Effector memory CD8-positive, alpha-beta T cell (primary cell): ENCODE measurements around the gene TTC22.
"Not testable (repeated sequence)": the region's sequence is repeated elsewhere in the genome, so short reads cannot be mapped to it uniquely, and the experiment has no call there.

Source experiments
- ATAC-seq: fragments of 150-1000 bp; cut with Tn5 transposase; replicated peaks from 2 replicates; pipeline ENCODE4 v1.10.0; 2021; ENCODE audit warnings: mild to moderate bottlenecking, moderate library complexity
- DNase-seq, 3 experiments: peaks; one replicate each; pipeline ENCODE4 v3.0.0; 2021
- H3K27ac Mint-ChIP-seq, 2 donors: one replicate each; pipeline ENCODE4 v1.8.0; 2022; ENCODE audit warnings: mild to moderate bottlenecking in 2 of 2, mixed read lengths in 2 of 2, moderate library complexity in 2 of 2
- H3K27me3 Mint-ChIP-seq, 2 donors: one replicate each; pipeline ENCODE4 v1.8.0; 2022; ENCODE audit warnings: mixed read lengths in 2 of 2
- H3K36me3 Mint-ChIP-seq: one replicate; pipeline ENCODE4 v1.8.0; 2022; ENCODE audit warnings: mild to moderate bottlenecking, moderate library complexity, mixed read lengths; ENCODE audit not compliant: insufficient read depth
- H3K4me1 Mint-ChIP-seq, 2 donors: one replicate each; pipeline ENCODE4 v1.8.0; 2022; ENCODE audit warnings: low read depth in 2 of 2, mixed read lengths in 2 of 2
- H3K4me3 Mint-ChIP-seq, 2 donors: one replicate each; pipeline ENCODE4 v1.8.0; 2022; ENCODE audit warnings: mild to moderate bottlenecking in 2 of 2, mixed read lengths in 2 of 2, moderate library complexity in 2 of 2
- H3K9me3 Mint-ChIP-seq, 2 donors: one replicate each; pipeline ENCODE4 v1.8.0; 2022; ENCODE audit warnings: mixed read lengths in 2 of 2

The TTC22 gene

GRCh38 chr1:54777431-54777830 lies 23.7 kb downstream of the TTC22 start:
- H3K9me3 Mint-ChIP-seq, result no peaks in the 10 kb centered on the region
- peaks cover 16% of the 10 kb centered on the region for H3K36me3 Mint-ChIP-seq
- DNase-seq, result no peak
- H3K4me3 Mint-ChIP-seq, result no peak overlapping the region
- H3K4me1 Mint-ChIP-seq, result peaks cover 4 to 5% of the 10 kb centered on the region in 2 donors
- peak overlapping the region in 1 of 2 donors; percentile 22 for H3K27ac Mint-ChIP-seq
- ATAC-seq, result no peak
- no peaks in the 10 kb centered on the region for H3K27me3 Mint-ChIP-seq

GRCh38 chr1:54777011-54777410 lies 24.1 kb downstream of the TTC22 start:
- Mint-ChIP-seq H3K27me3 (no peaks in the 10 kb centered on the region), H3K4me3 (no peak overlapping the region), H3K4me1 (peaks cover 3 to 4% of the 10 kb centered on the region in 2 donors), H3K9me3 (no peaks in the 10 kb centered on the region), H3K27ac (no peak overlapping the region), H3K36me3 (peaks cover 13% of the 10 kb centered on the region)
- ATAC-seq (no peak), DNase-seq (no peak)

DNA sequence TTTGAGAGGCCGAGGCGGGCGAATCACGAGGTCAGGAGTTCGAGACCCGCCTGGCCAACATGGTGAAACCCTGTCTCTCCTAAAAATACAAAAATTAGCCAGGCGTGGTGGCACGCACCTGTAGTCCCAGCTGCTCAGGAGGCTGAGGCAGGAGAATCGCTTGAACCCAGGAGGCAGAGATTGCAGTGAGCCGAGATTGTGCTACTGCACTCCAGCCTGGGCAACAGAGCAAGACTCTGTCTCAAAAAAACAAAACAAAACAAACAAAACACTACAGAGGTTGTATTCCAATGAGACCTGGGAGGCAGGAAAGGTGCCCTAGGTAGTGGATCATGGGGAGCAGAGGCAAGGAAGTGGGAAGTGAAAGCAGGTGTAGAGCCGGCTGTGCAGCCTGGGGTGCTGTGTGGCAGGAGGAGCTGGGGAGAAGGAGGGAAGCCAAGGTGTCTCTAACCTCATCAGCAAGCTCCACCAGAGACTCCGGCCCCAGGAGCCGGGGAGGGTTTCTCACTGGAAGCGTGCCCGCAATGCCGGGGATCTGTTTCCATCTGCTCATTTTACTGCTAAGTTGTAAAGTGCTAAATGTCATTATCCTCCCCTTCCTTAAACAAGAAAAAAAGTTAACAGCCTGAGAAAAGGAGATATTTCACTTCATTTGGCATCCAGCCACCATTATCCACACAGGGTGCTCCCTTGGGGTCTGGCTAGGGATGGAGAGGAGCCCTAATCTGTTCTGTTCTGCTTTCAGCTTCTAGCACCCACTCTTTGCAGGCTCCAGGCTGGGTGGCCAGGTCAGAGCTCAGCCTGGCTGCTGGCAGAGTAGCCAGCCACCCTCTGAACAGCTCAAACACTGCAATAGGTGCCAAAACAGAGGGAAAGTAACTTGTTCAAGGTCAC lies 25.0 kb downstream of the TTC22 start:
- DNase-seq, H3K4me3 Mint-ChIP-seq, H3K9me3 Mint-ChIP-seq, H3K36me3 Mint-ChIP-seq, ATAC-seq, H3K27me3 Mint-ChIP-seq, H3K4me1 Mint-ChIP-seq: not testable (repeated sequence)
- peak overlapping the region in 1 of 2 donors; percentile 13 for H3K27ac Mint-ChIP-seq

DNA sequence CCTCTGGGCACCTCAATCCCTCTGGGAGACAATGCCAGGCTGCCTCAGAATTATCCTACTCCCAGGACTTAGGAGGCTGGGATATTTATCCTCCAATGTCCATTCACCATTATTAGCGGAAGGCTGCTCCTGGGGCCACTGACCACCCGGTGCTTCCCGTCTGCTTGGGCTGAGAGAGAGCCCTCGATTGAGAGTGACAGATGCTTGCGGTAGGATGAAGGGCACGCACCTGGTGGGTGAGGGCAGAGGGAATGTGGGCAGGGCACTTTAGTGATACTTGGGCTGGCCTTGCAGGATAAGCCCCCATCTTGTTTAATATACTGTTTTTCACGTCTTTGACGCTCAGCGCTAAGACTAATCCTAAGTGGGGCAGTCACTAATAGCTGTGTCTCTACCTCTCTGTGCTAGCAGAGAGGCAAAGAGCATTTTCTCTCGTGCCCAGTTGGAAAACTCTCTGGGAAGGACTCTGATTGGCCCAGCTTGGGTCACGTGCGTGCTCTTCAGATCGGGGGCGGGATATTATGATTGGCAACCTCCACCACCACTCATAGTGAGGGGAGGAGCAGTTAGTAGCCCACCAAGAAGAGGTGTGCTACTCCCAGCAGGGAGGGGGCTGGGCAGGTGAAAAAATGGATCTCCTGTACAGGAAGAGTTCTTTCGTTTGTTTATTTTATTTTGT lies 26.2 kb downstream of the TTC22 start:
- Mint-ChIP-seq H3K4me3 (no peak overlapping the region), H3K4me1 (peaks cover 2 to 4% of the 10 kb centered on the region in 2 donors), H3K27ac (no peak overlapping the region), H3K9me3 (no peaks in the 10 kb centered on the region), H3K36me3 (peaks cover 2% of the 10 kb centered on the region), H3K27me3 (no peaks in the 10 kb centered on the region)
- DNase-seq, result no peak
- no peak for ATAC-seq

GRCh38 chr1:54772951-54773350 lies 28.2 kb downstream of the TTC22 start:
- H3K27ac Mint-ChIP-seq, result no peak overlapping the region
- H3K9me3 Mint-ChIP-seq, result no peaks in the 10 kb centered on the region
- peaks cover 1 to 4% of the 10 kb centered on the region in 2 donors for H3K4me1 Mint-ChIP-seq
- H3K27me3 Mint-ChIP-seq, result no peaks in the 10 kb centered on the region
- DNase-seq (no peak), ATAC-seq (no peak)
- H3K4me3 Mint-ChIP-seq, result no peak overlapping the region
- no peaks in the 10 kb centered on the region for H3K36me3 Mint-ChIP-seq

DNA sequence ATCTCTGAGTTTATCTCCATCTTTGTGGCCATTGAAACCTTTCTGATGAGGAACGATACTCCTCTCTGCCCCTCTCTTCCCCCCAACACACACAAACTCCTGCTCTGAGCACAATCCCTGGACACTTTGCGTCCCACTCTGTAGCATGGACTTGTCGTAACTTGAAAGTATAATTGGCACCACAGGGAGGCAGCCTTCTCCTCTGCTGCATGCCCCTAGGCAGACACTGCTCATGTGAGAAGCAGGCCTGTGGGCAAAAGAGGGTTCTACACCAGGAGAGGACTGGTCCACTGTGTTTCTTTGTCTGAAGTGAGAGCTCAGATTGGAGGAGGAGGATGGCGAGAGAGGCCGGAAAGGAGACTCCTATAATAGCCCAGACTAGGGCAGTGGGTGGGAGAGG lies 33.0 kb downstream of the TTC22 start:
- H3K27ac Mint-ChIP-seq, result peak overlapping the region in 1 of 2 donors; percentile 66
- peaks cover 8 to 11% of the 10 kb centered on the region in 2 donors for H3K4me1 Mint-ChIP-seq
- no peaks in the 10 kb centered on the region for H3K9me3 Mint-ChIP-seq
- H3K27me3 Mint-ChIP-seq, result no peaks in the 10 kb centered on the region
- H3K36me3 Mint-ChIP-seq, result peaks cover 6% of the 10 kb centered on the region
- no peak for DNase-seq
- no peak for ATAC-seq
- no peak overlapping the region for H3K4me3 Mint-ChIP-seq

- Mint-ChIP-seq H3K9me3 (no peaks in the 10 kb centered on the region), H3K4me3 (no peak overlapping the region), H3K27ac (peak overlapping the region; percentile 32 to 66), H3K27me3 (no peaks in the 10 kb centered on the region), H3K4me1 (peaks cover 11 to 14% of the 10 kb centered on the region in 2 donors), H3K36me3 (peaks cover 6% of the 10 kb centered on the region)
- no peak for ATAC-seq
- no peak for DNase-seq
Measured at GRCh38 chr1:54767526-54767925, 33.6 kb downstream of the TTC22 start.

GRCh38 chr1:54766726-54767125 lies 34.4 kb downstream of the TTC22 start:
- Mint-ChIP-seq H3K4me3 (no peak overlapping the region), H3K36me3 (peaks cover 6% of the 10 kb centered on the region), H3K9me3 (no peaks in the 10 kb centered on the region), H3K27me3 (no peaks in the 10 kb centered on the region), H3K4me1 (peaks cover 11 to 14% of the 10 kb centered on the region in 2 donors), H3K27ac (peak overlapping the region; percentile 53 to 66)
- DNase-seq, result no peak
- ATAC-seq, result no peak

- no peaks in the 10 kb centered on the region for H3K9me3 Mint-ChIP-seq
- H3K4me1 Mint-ChIP-seq, result peaks cover 16 to 17% of the 10 kb centered on the region in 2 donors
- ATAC-seq (peak; percentile 22), DNase-seq (no peak)
- peak overlapping the region; percentile 92 to 94 for H3K4me3 Mint-ChIP-seq
- H3K27ac Mint-ChIP-seq, result peak overlapping the region; percentile 92 to 96
- H3K27me3 Mint-ChIP-seq, result no peaks in the 10 kb centered on the region
- H3K36me3 Mint-ChIP-seq, result peaks cover 6% of the 10 kb centered on the region
Measured at GRCh38 chr1:54764922-54765561, 36.1 kb downstream of the TTC22 start.

DNA sequence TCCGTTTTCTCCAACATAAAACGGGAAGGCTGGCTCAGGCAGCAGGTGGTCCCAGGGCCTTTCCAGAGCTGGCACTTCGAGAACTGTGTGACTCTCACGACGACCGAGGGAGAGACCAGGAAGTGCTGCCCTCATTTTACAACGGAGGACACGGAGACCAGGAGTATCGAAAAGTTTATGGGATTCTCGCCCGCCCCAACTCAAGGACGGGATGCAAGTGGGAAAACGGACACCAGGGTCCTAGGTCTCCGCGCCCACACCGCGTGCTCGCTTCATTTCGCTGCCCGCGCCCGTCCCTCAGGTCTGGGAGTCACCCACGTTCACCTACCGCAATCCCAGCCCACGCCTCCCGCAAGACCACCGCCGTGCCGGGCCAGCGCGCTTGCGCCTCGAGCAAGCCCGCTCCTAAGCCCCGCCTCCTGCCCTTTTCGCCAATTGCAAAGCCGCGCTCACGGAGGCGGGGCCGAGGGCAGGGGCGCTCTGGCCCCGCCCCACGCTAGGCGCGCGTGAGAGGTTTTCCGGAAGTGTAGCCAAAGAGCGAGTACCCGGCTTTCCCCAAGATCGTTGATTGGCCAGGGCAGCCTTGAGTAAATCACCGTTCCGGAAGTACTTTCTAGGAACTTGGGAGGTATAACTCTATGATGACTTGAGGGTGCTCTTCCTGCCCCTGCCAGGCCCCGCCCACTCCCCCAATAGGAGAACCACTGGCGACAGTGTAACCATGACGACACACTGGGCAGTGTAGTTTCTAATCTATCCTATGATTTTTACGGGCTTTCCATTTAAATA lies 36.8 kb downstream of the TTC22 start, which contains the start of gene PARS2:
PARS2 (minus strand) TSS at position 391 of the 789 bp plus-strand sequence. CDS start 5,362 bp downstream, outside the sequence.
- Mint-ChIP-seq H3K4me1 (peaks cover 16 to 17% of the 10 kb centered on the region in 2 donors), H3K4me3 (peak within 1 kb of the TSS; percentile 92 to 94)

DNA sequence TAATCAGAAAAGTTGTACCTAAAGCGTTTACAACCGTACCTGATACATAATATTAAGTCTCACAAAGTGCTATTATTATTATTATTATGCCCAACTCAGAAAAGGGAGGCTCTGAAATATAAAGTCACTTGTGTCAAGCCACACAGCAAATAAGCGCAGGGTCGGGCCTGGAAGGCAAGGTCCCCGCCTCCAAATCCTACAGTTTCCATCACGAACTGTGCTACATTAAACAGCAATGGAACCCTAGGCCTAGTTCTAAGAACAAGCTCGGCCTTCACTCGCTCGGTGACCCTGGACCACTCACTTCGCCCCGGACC lies 37.3 kb downstream of the TTC22 start:
- Mint-ChIP-seq H3K9me3 (no peaks in the 10 kb centered on the region), H3K27ac (peak overlapping the region; percentile 92 to 96)
- no peak for DNase-seq

More for the DNA sequence above, 36.8 kb downstream of the TTC22 start, which contains the start of gene PARS2:
- peak within 1 kb of the TSS; percentile 92 to 96 for H3K27ac Mint-ChIP-seq
- H3K27me3 Mint-ChIP-seq, result no peaks in the 10 kb centered on the region
- no peaks in the 10 kb centered on the region for H3K9me3 Mint-ChIP-seq
- H3K36me3 Mint-ChIP-seq, result peaks cover 6% of the 10 kb centered on the region
- ATAC-seq, result peak; percentile 92
- DNase-seq, result peak; percentile 87 to 92 (median 92)

DNA sequence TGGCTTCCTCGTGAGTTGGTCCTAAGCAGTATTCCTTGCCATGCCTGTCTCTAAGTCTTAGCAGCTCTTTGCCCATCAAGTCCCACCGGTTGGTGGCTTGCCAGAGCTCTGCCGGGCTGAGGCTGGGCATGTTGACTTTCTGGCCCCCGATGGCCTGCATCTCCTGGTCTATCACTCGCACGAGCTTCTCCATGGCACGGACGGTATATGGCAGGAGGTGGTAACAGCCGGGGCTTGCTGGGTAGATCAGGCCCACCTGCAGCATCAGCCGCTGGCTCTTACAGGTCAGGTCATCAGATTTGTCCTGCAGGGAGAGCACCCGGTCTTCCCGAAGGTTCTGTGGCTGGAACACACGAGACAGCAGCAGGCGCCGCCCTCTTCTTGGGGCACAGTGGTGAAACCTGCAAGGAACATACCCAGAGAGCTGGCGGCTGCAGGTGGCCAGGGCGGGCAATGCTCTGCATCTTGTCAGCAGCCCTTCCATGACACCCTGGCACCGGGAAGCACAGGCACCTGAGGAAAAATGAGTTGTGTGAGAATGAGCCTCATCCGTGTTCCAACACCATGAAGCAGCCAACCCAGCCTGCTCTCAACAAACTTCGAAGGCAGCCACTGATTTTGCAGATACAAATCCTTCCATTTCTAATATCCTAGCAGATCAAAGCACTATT lies 42.3 kb downstream of the TTC22 start:
- Mint-ChIP-seq H3K36me3 (no peaks in the 10 kb centered on the region), H3K27me3 (no peaks in the 10 kb centered on the region), H3K27ac (no peak overlapping the region), H3K4me3 (no peak overlapping the region), H3K9me3 (no peaks in the 10 kb centered on the region), H3K4me1 (peaks cover 8% of the 10 kb centered on the region in 2 donors)
- no peak for DNase-seq
- ATAC-seq, result no peak

More for the DNA sequence above, 37.3 kb downstream of the TTC22 start:
- H3K36me3 Mint-ChIP-seq, result peaks cover 6% of the 10 kb centered on the region
- ATAC-seq, result no peak
- peaks cover 16 to 17% of the 10 kb centered on the region in 2 donors for H3K4me1 Mint-ChIP-seq
- no peaks in the 10 kb centered on the region for H3K27me3 Mint-ChIP-seq
- H3K4me3 Mint-ChIP-seq, result peak overlapping the region; percentile 92 to 94
